Measurements from ENCODE around the gene TEX38.
"Not testable (repeated sequence)": the region's sequence is repeated elsewhere in the genome, so short reads cannot be mapped to it uniquely, and the experiment has no call there.

Gene TEX38

GRCh38 chr1:46671554-46671953 is at the start of gene TEX38:
TSS of gene TEX38 (plus strand) at chr1:46671854. CDS start at chr1:46671935, 81 bp downstream.
- DNase-seq (ENCODE audit: insufficient read length, low spot score) (no peak), FAIRE-seq (no peak)

- no peak for DNase-seq (ENCODE audit: insufficient read length, low spot score)
- no peak for FAIRE-seq
Measured at GRCh38 chr1:46621930-46622329, 49.7 kb upstream of the TEX38 start.

GRCh38 chr1:46622344-46622743 is 49.3 kb upstream of the TEX38 start:
- no peak for FAIRE-seq

GRCh38 chr1:46623743-46624644 is 47.7 kb upstream of the TEX38 start:
- FAIRE-seq (no peak), DNase-seq (ENCODE audit: insufficient read length, low spot score) (no peak)

More at GRCh38 chr1:46622344-46622743, 49.3 kb upstream of the TEX38 start:
- no peak for DNase-seq (ENCODE audit: insufficient read length, low spot score)

- no peak for DNase-seq (ENCODE audit: insufficient read length, low spot score)
- FAIRE-seq = no peak
Measured at GRCh38 chr1:46630719-46631118, 40.9 kb upstream of the TEX38 start.

- DNase-seq (ENCODE audit: insufficient read length, low spot score) (no peak), FAIRE-seq (no peak)
Measured at GRCh38 chr1:46635205-46635604, 36.4 kb upstream of the TEX38 start.

- FAIRE-seq (no peak), DNase-seq (ENCODE audit: insufficient read length, low spot score) (no peak)
Measured at GRCh38 chr1:46637444-46638083, 34.1 kb upstream of the TEX38 start.

GRCh38 chr1:46638921-46639320 is 32.7 kb upstream of the TEX38 start:
- FAIRE-seq (no peak), DNase-seq (ENCODE audit: insufficient read length, low spot score) (no peak)

GRCh38 chr1:46639547-46639946 is 32.1 kb upstream of the TEX38 start:
- DNase-seq (ENCODE audit: insufficient read length, low spot score) (no peak), FAIRE-seq (no peak)

- no peak for FAIRE-seq
- no peak for DNase-seq (ENCODE audit: insufficient read length, low spot score)
Measured at GRCh38 chr1:46642115-46642680, 29.5 kb upstream of the TEX38 start.

GRCh38 chr1:46643368-46643775 is 28.3 kb upstream of the TEX38 start:
- no peak for FAIRE-seq

GRCh38 chr1:46645815-46646214 is 25.8 kb upstream of the TEX38 start:
- FAIRE-seq (no peak), DNase-seq (ENCODE audit: insufficient read length, low spot score) (no peak)

More at GRCh38 chr1:46643368-46643775, 28.3 kb upstream of the TEX38 start:
- DNase-seq (ENCODE audit: insufficient read length, low spot score) = no peak

GRCh38 chr1:46646331-46646730 is 25.3 kb upstream of the TEX38 start:
- no peak for FAIRE-seq
- no peak for DNase-seq (ENCODE audit: insufficient read length, low spot score)

- FAIRE-seq (no peak), DNase-seq (ENCODE audit: insufficient read length, low spot score) (no peak)
Measured at GRCh38 chr1:46646844-46647243, 24.8 kb upstream of the TEX38 start.

- no peak for FAIRE-seq
- DNase-seq (ENCODE audit: insufficient read length, low spot score) = no peak
Measured at GRCh38 chr1:46647611-46648010, 24.0 kb upstream of the TEX38 start.

GRCh38 chr1:46649764-46650163 is 21.9 kb upstream of the TEX38 start:
- no peak for FAIRE-seq
- DNase-seq (ENCODE audit: insufficient read length, low spot score) = no peak

GRCh38 chr1:46650491-46650890 is 21.2 kb upstream of the TEX38 start:
- DNase-seq (ENCODE audit: insufficient read length, low spot score) (no peak), FAIRE-seq (no peak)

- DNase-seq (ENCODE audit: insufficient read length, low spot score); FAIRE-seq: not testable (repeated sequence)
Measured at GRCh38 chr1:46651152-46651551, 20.5 kb upstream of the TEX38 start.

GRCh38 chr1:46652321-46653100 is 19.1 kb upstream of the TEX38 start:
- no peak for FAIRE-seq
- no peak for DNase-seq (ENCODE audit: insufficient read length, low spot score)

GRCh38 chr1:46653405-46653958 is 18.2 kb upstream of the TEX38 start:
- DNase-seq (ENCODE audit: insufficient read length, low spot score) = no peak
- FAIRE-seq = no peak

All from GM19239 (cell line).